Lower lobe of right lung (tissue), 2 donors: ENCODE data around the gene CNOT4. TPM values are rescaled to one million over a fixed set of nuclear protein-coding genes. Genes with fewer than 3 reads are reported as not detected.

ENCODE experiments used
- ATAC-seq, 2 donors: fragments of 200-7000 bp; cut with Tn5 transposase; one replicate each; pipeline ENCODE4 v1.9.1; 2020 to 2022; ENCODE audit warnings: mild to moderate bottlenecking in 2 of 2, moderate library complexity in 2 of 2
- DNase-seq: peaks from one replicate; pipeline ENCODE4 v3.0.0-alpha.2; 2020
- H3K27ac ChIP-seq: fragments of 200-600 bp; one replicate; pipeline ENCODE4 v1.8.0; 2022
- H3K27me3 ChIP-seq: fragments of 200-600 bp; one replicate; pipeline ENCODE4 v1.8.0; 2022; ENCODE audit warnings: low read depth
- H3K36me3 ChIP-seq: fragments of 200-600 bp; one replicate; pipeline ENCODE4 v1.8.0; 2022; ENCODE audit warnings: mild to moderate bottlenecking
- H3K4me1 ChIP-seq: fragments of 200-600 bp; one replicate; pipeline ENCODE4 v1.8.0; 2022
- H3K4me3 ChIP-seq: fragments of 200-600 bp; one replicate; pipeline ENCODE4 v1.8.0; 2022; ENCODE audit warnings: mild to moderate bottlenecking
- H3K9me3 ChIP-seq: fragments of 200-600 bp; one replicate; pipeline ENCODE4 v1.8.0; 2022
- intact Hi-C: fragments of 100-400 bp; cut with DNase I; formaldehyde crosslinking; loops from one replicate; pipeline ENCODE4 v1.11.0; 2022
- total RNA-seq: library from RNA; stranded (reverse); fragmentation: NEBNext Ultra II Directional; extraction: Animal tissue kit (Norgen Biotek cat#: 25700); gene quantifications from one replicate; pipeline ENCODE4 v1.2.1, GENCODE V29; 2021
- TF ChIP-seq, protein P1 (sequence below): fragments of 200-600 bp; IDR thresholded peaks from one replicate; pipeline ENCODE4 v1.8.0; 2022; ENCODE audit warnings: antibody characterized with exemption, mild to moderate bottlenecking
- donor health status: DM: no; HTN: yes; CAD: no; lungs with severe emphysema.

CNOT4 gene
- total RNA-seq, 1 donor from 2014 or later, result 28.0 TPM

- no peaks in the 10 kb centered on the region for H3K27me3 ChIP-seq
- no peak overlapping the region for H3K27ac ChIP-seq
- DNase-seq (no peak), ATAC-seq (no peak)
- intact Hi-C loops, result no loop called here
- H3K4me3 ChIP-seq, result no peak overlapping the region
- H3K36me3 ChIP-seq, result peaks cover 14% of the 10 kb centered on the region
- TF ChIP-seq, protein P1, sequence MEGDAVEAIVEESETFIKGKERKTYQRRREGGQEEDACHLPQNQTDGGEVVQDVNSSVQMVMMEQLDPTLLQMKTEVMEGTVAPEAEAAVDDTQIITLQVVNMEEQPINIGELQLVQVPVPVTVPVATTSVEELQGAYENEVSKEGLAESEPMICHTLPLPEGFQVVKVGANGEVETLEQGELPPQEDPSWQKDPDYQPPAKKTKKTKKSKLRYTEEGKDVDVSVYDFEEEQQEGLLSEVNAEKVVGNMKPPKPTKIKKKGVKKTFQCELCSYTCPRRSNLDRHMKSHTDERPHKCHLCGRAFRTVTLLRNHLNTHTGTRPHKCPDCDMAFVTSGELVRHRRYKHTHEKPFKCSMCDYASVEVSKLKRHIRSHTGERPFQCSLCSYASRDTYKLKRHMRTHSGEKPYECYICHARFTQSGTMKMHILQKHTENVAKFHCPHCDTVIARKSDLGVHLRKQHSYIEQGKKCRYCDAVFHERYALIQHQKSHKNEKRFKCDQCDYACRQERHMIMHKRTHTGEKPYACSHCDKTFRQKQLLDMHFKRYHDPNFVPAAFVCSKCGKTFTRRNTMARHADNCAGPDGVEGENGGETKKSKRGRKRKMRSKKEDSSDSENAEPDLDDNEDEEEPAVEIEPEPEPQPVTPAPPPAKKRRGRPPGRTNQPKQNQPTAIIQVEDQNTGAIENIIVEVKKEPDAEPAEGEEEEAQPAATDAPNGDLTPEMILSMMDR, result no peak
- H3K4me1 ChIP-seq, result no peaks in the 10 kb centered on the region
- H3K9me3 ChIP-seq, result no peaks in the 10 kb centered on the region
Observed at GRCh38 chr7:135410543-135410942, 99.4 kb downstream of the CNOT4 start.

GRCh38 chr7:135409845-135410542 lies 99.9 kb downstream of the CNOT4 start:
- no peaks in the 10 kb centered on the region for H3K27me3 ChIP-seq
- H3K27ac ChIP-seq, result no peak overlapping the region
- TF ChIP-seq, protein P1, result no peak
- H3K4me3 ChIP-seq, result no peak overlapping the region
- intact Hi-C loops, result no loop called here
- H3K36me3 ChIP-seq, result peaks cover 14% of the 10 kb centered on the region
- no peaks in the 10 kb centered on the region for H3K9me3 ChIP-seq
- DNase-seq (no peak), ATAC-seq (no peak)
- no peaks in the 10 kb centered on the region for H3K4me1 ChIP-seq

DNA sequence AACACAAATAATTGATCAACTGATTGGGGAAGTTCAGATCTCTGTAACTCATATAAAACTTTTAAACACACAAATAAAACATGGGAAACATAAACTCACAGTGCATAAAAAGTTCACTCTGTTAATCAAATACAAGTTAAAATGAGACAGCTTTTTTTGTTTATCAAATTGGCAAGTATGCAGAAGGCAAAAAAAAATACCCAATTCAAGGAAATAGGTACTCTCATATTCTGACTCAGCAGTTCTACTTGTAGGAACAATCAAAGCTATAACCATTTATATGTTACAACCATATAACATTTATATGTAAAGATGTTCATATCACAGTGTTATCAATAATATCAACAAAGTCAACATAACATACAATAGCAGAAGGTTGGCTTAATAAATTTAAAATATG lies 102.0 kb downstream of the CNOT4 start:
- intact Hi-C loops, result no loop called here
- Histone ChIP-seq H3K9me3 (no peaks in the 10 kb centered on the region), H3K27ac (no peak overlapping the region), H3K4me1 (no peaks in the 10 kb centered on the region), H3K4me3 (no peak overlapping the region), H3K27me3 (no peaks in the 10 kb centered on the region), H3K36me3 (peaks cover 7% of the 10 kb centered on the region)
- TF ChIP-seq, protein P1, result no peak
- DNase-seq (no peak), ATAC-seq (no peak)

DNA sequence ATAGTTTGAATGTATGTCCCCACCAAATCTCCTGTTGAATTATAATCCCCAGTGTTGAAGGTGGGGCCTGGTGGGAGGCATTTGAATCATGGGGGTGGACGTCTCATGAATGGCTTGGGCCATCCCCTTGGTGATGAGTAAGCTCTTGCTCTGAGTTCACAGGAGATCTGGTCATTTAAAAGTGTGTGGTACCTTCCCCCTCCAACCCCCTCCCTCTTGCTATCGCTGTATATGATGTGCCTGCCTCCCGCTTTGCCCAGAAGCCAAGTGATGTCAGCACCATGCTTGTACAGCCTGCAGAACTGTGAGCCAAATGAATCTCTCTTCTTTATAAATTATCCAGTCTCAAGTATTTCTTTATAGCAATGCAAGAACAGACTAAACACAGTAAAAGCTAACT lies 103.0 kb downstream of the CNOT4 start:
- H3K4me1 ChIP-seq, result no peaks in the 10 kb centered on the region
- intact Hi-C loops, result no loop called here
- no peaks in the 10 kb centered on the region for H3K9me3 ChIP-seq
- H3K27ac ChIP-seq, result no peak overlapping the region
- H3K36me3 ChIP-seq, result peaks cover 7% of the 10 kb centered on the region
- no peaks in the 10 kb centered on the region for H3K27me3 ChIP-seq
- DNase-seq (no peak), ATAC-seq (no peak)
- TF ChIP-seq, protein P1, result no peak
- no peak overlapping the region for H3K4me3 ChIP-seq

DNA sequence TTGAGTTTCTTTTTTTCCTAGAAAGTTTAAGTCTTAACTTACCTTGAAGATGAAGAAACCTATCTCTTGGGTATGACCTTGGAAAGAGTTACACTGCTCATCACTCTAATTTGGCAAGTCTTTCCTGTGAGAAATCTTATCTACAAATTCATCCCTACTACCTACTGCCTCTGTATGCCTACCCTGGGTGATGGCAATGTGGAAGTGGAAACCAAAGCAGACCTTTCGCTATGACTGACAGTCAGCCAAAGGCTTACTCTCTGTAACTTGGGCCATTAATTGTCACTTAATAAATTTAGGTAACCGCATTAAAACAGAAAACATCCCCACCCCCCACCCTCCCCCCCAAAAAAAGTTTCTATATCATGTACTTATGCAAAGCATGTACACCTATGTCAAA lies 103.9 kb downstream of the CNOT4 start:
- Histone ChIP-seq H3K4me1 (no peaks in the 10 kb centered on the region), H3K27ac (no peak overlapping the region), H3K36me3 (peaks cover 7% of the 10 kb centered on the region), H3K9me3 (no peaks in the 10 kb centered on the region), H3K27me3 (no peaks in the 10 kb centered on the region), H3K4me3 (no peak overlapping the region)
- intact Hi-C loops, result no loop called here
- DNase-seq (no peak), ATAC-seq (no peak)
- TF ChIP-seq, protein P1, result no peak
